T follicular helper cell (primary cell): ENCODE results near the gene KCNG2.

ENCODE experiments used
- DNase-seq: peaks from one replicate; pipeline ENCODE4 v3.0.0-alpha.2; 2020; ENCODE audit warnings: low read depth

Gene KCNG2

DNA sequence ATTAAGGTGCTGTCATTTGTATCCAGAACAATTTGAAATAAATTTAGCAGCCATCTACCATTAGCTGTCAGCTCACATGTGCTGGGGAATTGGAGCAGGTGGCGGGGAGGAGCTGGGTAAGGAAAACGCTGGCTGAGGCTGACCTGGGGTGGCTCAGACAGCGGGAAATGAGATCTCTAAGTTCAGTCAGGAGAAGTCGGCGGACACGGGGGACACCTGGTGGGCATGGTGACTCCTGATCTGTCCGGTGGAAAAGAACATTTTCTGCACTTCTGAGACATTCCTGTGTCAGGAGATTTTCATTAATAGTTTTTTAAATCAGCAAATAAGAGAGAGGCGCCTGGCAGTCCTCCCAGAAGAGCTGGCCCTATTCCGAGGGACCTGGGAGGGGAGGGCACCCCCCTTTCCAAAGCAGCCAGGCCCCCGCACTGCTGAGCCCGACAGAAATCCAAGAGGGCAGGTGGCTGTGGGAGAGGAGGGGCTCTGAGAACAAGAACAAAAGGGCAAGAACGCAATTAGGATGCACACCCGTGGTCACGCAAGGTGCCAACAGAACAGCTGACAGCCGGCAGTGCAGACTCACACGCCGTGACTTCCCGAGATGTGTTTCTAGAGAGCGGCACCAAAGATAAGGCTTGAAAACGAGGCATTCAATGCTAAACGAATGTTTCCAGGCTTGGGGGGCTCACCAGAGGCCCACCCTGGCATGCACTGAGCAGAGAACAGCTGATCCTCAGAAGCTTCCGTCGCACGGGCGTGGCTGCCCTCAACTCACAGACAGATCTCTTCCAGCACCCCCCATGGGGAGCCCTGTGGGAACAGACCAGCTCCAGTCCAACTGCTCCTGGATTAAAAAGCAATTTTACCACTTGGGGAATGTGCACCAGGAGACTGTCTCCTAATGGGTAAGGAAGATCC lies 127.3 kb downstream of the KCNG2 start:
- DNase-seq = no peak

DNA sequence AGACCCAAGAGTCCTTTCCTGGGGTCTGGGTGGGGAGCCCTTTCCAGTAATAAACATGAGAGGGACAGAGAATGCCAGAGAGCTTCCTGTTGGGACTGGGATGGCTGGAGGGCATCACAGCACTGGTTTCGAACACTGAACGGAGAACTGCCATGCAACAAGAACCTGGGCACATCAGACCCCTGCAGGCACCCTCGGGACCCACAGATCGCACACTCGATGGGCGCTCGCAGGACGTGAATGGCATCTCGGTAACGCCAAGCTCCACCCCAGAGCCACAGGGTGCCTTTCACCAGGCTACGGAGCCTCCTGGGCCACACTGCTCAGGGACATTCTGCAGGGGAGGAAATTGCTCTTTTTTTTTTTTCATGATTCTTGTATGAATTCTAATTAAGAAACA lies 128.6 kb downstream of the KCNG2 start:
- no peak for DNase-seq

DNA sequence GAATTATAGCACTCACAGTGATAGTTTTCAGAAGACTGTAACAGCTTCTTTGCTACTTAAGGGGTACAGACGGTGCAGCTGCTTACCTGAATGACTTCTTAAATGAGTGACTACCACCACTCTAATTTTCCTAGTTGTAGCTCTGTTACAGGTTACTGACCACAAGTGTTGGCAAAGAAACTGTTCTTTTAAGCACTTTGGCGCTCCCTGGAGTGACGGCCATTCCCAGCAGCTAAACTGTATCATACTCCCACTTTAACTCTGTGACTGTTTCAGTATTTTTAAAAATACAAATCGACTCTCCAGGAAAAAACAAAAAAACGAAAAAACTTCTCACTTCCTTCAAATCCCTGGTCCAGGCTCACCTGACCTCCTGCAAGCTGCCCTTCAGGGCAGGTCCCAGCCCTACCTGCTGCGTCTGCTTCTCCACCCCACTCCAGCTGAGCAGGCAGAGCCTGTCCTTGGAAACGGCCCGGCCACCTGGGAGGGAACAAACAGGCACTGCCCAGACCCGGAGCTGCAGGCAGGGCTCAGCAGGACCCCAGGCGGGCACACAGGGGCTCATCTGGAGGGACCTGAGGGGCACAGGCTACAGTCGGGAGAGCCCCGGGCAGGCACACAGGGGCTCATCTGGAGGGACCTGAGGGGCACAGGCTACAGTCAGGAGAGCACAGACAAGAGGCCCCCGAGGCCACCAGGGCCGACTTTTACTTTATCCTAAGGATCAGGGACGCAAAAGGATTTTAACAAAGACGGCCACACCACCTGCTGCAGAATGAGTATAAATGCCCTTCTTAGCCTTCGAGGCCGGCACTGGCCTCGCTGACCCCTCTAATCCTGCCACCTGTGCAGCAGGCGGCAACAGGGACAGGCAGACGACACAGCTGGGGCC lies 129.2 kb downstream of the KCNG2 start:
- no peak for DNase-seq

DNA sequence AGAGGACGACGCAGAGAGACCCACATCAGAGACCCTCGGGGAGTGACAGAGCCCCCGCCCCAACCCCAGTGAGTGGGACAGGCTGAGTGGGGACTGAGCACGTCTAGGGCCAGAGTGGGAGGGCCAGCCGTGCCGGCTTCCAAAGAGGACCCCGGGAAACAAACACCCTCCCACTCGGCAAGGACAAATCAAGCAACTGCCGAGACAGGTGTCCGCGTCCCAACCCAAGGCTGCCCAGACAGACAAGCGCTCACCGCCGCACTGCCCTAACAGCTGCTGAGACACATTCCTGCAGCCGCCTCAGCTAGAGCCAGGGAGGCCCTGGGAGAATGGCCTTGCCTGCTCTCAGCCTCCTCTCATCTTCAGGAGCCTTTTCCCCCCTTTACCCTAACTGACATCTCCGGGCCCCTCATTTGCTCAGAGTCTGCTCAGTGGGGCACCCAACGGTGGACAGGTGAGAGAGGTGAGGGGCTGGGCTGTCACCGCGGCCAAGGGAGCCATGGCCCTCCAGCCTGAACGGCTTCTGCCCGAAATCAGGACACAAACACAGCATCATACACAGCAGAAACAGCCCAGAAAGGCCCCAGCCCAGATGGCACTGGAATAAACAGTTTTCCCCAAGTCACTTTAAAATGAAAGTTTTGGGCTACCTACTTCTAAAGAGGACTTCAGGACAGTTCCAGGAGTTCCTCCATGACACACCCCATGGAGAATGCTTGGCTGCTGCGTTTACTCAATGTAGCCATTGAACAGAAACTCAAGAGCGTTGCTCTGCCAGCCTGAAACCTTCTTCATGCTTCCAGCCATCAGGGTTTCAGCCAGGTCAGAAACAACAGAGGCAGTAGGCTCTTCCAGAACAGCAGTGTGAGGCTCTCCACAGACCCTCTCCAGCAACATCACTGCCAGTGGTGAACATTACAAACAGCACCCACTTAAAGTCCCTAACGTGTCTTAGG lies 130.1 kb downstream of the KCNG2 start:
- DNase-seq = no peak

DNA sequence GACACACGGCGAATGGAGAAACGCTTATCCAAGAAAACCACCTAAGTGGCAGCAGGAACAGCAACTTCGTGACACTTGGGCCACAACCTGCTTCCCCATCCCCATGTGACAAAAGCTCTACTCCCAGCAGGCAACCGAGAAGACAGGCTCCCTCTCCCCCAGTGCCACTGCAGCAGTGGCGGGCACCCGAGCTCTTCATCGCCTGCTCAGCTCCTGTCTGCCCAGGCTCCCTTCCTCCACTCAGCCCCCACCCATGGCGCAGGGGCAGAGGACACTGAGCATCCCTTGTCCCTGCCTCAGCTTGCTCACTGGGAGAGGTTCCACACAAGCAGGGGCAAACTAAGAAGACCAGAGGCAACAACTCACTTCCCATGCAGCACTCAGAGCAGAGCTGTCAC lies 130.8 kb downstream of the KCNG2 start:
- no peak for DNase-seq

DNA sequence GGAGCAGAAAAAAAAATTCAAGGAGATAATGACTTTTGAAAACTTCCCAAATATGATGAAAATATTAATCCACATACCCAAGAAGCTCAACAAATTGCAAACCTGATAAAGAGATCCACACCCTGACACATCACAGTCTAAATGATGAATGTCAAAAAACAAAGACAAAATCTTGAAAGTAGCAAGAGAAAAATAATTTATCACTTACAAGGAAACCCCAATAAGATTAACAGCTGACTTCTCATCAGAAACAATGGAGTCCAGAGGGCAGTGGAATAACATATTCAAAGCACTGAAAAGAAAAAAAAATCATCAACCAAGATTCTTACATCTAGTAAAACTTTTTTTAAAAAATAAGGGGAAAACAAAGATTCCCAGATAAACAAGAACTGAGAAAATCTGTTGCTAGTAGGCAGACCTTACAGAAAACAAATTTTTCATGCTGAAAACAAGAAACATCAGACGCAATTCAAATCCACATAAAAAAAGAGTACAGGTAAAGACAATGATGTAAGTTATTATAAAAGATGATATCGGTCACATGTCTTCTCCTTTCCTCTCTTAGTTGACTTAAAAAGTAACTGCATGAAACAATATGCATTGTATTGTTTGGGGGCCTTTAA lies 132.4 kb downstream of the KCNG2 start:
- no peak for DNase-seq

DNA sequence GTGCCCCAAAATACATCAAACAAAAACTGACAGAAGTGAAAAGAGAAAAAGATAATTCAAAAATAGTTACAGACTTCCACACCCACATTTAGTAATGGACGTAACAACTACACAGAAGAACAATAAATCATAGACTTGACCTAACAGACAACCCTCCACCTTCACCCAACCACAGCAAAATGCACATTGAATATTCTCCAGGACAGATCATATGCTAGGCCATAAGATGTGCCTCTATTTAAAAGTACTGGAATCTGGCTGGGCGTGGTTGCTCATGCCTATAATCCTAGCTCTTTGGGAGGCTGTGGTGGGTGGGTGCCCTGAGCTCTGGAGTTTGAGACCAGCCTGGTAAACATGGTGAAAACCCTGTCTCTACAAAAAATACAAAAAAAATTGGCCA lies 133.7 kb downstream of the KCNG2 start:
- DNase-seq = no peak

DNA sequence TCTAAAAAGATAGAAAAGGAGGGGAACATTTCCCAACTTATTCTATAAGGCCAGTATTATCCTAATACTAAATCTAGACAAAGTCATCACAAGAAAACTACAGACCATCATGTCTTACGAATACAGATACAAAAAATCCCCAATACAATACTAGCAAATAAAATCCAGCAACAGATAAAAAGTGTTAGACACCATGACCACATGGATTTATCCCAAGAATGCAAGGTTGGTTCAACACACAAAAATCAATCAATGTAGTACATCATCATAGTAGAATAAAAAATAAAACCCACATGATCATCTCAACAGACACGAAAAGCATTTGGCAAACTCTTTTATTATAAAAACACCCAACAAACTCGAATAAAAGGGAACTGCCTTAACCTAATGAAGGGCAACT lies 135.2 kb downstream of the KCNG2 start:
- no peak for DNase-seq

DNA sequence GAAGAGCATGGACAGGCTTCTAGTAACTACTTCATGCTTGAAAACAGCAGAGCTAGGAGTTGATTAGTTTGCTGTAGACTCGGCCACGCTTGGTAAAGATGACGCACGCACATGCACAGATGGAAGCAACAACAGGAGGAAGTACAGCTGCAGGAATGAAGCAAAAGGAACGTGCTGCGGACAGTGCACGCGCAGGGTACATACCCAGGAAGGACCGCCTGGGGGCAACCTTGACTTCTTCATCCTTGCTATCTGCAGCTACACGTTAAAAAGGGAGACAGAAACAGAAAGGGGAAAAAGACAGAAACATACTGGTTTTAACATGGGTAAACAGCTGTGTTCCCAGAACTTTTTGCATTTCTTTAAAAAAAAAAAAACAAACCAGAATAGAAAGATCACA lies 136.0 kb downstream of the KCNG2 start:
- DNase-seq = no peak

DNA sequence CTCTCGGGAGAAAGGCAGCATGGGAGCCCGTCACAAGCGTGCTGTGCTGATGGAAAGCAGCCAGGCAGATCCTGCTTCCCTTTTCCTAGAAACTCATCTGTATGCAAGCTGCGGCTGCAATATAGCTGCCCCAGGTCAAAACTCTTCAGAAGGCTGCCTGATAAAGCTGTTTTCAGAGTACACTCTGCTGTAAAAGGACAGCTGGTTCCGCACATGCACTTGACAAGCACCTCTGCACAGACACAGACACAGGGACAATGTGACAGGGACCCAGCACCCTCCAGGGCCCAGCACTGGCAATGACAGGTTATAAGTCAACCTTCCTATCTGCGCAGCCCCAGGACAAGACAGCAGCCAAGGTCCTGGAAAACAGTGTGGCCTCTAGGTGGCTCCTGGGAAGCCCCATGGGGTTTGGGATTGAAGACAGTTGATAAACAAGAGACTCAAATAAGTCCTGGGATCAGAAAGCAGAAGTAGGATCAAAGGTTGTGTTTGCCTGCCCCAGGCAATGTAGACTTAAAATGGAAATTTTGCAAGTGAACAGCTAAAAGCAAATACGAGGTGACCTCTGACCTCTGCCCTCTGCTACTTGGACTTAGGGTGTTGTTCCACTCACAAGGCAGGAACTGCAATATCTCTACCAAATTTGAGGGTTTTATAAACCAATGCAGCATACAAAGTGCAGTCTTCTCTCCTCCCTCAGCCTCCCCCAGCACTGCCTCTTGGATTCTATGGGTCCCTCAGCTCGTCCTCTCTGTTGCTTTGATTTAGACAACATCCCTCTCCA lies 136.8 kb downstream of the KCNG2 start:
- DNase-seq = no peak

DNA sequence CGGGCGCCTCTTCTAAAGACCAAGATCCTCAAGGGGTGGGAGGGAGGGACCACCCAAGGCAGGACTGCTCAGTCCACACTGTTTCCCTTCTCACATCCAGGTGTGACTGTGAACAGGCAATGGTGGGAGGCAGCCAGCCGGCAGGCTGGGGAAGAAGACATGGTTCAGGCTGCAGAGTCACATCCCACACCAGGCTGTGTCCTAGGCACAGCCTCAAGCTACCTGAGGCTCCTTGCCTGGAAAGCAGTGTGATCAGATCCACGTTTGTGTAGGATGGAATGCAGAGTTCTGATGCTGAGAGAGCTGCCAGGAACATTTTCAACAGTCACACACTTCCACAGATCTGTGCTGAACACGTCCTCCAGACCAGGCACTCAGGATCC lies 137.4 kb downstream of the KCNG2 start:
- no peak for DNase-seq

DNA sequence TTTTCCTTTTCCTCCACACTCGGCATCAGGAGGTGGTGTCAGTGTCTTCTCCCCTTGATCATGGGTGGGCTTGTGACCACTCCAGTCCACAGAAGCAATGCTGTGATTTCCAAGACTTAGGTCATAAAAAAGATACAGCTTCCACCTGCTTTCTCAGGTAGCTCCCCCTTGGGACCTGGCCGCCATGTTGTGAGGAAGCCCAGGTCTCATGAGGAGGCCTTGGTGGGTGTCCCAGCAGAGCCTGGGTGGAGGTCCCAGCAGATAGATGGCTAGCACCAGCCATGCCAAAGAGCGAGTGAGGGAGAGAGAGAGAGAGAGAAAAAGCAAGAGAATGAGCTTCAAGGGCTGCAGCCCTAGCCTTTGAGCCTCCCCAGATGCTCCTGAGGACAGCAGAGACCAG lies 137.8 kb downstream of the KCNG2 start:
- no peak for DNase-seq

DNA sequence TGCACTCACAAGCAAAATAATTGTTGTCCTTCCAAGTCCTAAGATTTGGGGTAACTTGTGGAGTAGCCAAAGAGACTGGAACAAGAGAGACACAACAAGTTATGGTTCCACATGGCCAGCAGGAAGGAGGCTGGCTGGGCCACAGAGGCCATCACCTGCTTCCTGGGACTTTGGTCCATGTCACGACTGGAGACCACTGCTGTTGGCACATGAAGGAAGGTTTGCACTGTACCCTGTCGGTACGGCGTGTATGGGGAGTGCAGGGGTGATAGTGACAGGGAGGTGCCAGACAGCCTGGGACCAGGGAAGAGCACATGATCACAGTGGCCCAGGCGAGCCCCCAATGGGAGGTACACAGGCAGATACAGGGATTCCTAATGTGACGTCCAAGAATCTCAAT lies 138.2 kb downstream of the KCNG2 start:
- DNase-seq = no peak

DNA sequence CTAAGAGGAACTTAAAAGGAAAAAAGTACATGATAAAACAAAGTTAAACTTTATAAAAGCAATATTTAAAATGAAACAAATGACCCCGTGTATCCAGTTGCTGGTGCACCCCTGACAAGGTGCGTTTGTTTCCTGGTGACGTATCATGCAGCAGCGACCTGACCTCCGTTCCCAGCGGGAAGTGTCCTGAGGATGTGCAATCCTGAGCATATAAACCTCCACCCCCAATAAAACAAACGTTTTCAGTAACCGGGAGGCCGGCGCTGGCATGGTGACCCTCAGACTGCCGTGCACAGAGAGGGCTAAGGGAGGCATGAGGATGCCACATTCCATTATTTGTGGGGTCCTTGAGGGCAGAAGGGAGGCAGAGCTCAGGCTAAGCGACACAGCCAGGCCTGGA lies 138.9 kb downstream of the KCNG2 start:
- DNase-seq = no peak

DNA sequence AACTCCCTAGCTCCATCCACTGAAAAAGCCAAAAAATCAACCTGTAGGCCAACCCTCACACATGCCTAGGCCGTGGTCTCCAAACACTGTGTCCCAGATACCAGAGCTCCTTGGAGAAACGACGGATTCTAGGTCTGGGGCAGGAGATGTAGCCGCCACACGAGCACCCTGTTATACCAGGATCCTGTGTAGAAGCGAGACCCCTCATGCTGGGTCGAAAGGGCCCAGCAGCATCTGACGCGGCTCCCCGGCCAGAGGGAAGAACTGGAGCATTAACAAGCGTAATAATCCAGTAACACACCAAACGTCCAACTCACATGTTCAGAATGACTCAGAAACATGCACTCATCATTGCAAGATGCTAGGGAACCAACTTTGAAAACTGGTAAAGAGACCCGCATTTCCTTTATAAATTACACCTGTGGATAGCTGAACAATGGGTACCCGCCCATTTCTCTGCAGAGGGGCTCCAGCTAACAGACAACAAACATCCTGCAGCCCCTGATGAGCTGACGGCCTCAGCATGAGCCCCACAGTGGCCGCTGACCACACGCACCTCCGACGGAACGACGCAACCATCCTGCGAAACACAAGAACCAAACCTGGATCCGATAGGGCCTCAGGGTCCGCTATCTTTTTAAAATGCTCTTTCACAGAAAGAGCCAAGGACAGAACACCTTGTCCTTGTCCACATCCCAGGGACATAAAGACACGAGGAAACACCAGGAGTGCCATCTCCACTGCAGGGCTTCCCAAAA lies 139.5 kb downstream of the KCNG2 start:
- DNase-seq = no peak

DNA sequence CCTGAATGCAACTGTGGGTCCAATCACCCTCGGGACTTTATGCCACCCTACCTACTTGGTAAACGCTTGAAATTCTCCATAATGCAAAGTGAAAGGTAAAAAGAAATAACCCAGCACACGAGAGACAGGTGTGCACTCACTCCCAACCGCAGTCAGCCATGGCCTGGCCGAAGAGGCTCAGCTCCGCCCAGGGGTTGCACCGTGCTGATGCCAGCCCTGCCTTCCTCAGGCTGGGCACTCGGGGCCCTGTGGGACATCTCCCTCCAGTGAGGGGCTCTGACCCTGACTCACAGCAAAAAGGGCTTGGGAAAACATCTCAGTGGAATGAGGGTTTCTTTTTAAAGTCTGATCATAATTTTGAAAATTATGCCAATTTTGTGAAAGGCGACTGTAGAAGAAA lies 140.5 kb downstream of the KCNG2 start:
- DNase-seq = no peak

DNA sequence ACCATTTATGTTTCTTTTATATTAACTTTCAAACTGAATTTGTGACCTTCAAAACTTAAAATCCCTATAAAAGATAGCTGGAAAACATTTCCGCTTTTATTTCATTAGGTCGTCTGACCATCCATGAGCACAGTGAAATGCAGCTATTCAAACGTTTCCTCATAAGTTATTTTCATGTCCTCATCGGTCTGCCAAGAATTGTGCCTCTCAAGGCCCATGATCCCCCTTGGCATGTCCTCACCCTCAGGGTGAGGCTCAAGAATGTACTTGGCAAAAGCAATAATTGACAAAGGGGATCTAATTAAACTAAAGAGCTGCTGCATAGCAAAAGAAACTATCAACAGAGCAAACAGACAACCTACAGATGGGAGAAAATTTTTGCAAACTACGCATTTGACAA lies 141.4 kb downstream of the KCNG2 start:
- DNase-seq = no peak

DNA sequence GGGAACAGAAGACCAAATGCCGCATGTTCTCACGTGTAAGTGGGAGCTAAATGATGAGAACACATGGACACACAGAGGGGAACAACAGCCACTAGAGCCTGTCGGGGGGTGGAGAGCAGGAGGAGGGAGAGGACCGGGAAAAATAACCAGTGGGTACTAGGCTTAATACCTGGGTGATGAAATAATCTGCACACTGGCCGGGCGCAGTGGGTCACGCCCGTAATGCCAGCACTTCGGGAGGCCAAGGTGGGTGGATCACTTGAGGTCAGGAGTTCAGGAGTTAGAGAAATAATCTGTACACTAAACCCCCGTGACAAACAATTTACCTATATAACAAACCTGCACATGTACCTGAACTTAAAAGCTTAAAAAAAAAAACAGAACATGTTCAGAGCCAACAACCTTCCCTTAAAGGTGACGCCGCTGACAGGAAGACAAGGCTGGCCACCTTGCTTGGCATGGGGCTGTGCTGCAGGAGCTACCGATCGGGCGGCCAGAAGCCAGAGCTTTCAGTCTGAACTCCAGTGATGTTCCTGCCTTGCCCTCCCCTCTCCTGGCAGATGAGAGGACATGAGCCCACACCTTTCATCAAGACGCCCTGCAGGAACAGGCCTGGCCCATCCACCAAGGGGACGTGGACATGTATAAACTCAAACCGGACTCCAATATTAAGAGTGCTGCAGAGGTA lies 142.5 kb downstream of the KCNG2 start:
- DNase-seq = no peak

DNA sequence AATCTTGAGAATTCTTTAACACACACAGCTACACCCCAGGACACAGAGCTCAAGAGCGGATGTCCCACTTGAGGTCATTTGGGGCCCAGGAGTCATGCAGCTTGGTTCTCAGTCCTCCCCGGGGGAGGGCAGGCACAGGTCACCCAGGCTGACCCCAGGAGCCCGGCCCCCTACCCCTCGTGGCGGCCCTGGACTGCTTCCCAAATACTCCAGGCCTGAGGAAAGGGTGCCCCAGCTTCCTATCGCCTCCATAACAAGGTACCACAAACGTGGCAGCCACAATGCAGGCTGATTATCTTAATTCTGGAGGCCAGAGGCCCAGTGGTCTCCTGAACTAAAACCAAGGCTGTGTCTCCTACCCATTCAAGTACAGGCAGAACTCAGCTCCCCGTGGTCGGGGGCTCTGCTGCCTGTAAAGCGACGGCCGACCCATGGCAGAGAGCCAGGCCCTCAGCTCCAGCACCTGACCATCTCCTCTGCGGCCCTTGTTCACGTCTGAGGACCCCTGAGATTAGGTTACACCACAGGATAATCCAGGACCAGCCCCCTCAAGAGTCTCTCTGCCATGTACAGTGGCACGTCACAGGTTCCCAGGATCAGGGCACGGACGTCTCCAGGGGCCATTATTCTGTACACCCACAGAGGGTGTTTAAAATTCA lies 143.2 kb downstream of the KCNG2 start:
- no peak for DNase-seq
